Measurements from ENCODE around the gene CA14. TPM values are rescaled to one million over a fixed set of nuclear protein-coding genes. Genes with fewer than 3 reads are reported as not detected.

The CA14 gene
- total and polyA plus RNA-seq, 9 of the 15 experiments (the other 6 are each of a cell fraction or from before 2014, with no cell fraction given) = 0.13 to 0.57 (median 0.26) TPM; not detected in 1

- TF ChIP-seq THAP12 (CRISPR knock-in tag; IDR thresholded peaks at IDR 0.05) (peak; percentile 57; the same call in 1 of the 2 replicates), FIP1L1 (IDR thresholded peaks at IDR 0.05; ENCODE audit: low read depth, low read length, poor library complexity, severe bottlenecking) (no peak), PCBP1 (IDR thresholded peaks at IDR 0.05; ENCODE audit: low read depth, low read length, poor library complexity, severe bottlenecking) (no peak), KDM4B (IDR thresholded peaks at IDR 0.05; ENCODE audit: borderline replicate concordance in 2 of 2, low read depth in 1 of 2) (peak in 1 of 2 experiments; percentile 87; a peak in 1 of 4 replicates), ZFPM2 (CRISPR knock-in tag; IDR thresholded peaks at IDR 0.05) (no peak), CTCFL (IDR thresholded peaks at IDR 0.05; ENCODE audit: borderline replicate concordance, insufficient read depth, low read depth, low read length, poor library complexity, severe bottlenecking) (no peak), TSHZ1 (CRISPR knock-in tag; IDR thresholded peaks at IDR 0.05) (no peak), SAFB2 (IDR thresholded peaks at IDR 0.05; ENCODE audit: borderline replicate concordance, low read depth, low read length, severe bottlenecking) (no peak), PPARD (CRISPR knock-in tag; IDR thresholded peaks at IDR 0.05) (no peak), MTA2 (IDR thresholded peaks at IDR 0.05; ENCODE audit: low read depth) (no peak), HOXB6 (CRISPR knock-in tag; IDR thresholded peaks at IDR 0.05; ENCODE audit: borderline replicate concordance) (no peak), DACH1 (IDR thresholded peaks at IDR 0.05; ENCODE audit: partially characterized antibody) (no peak), POLR2AphosphoS5 (IDR thresholded peaks at IDR 0.05; ENCODE audit: control insufficient read depth, insufficient read depth, low read depth, low read length) (peak; percentile 94), CREB1 (IDR thresholded peaks at IDR 0.05) (peak; percentile 96), CREB1 (CRISPR knock-in tag; IDR thresholded peaks at IDR 0.05) (peak; percentile 89), THAP7 (CRISPR knock-in tag; IDR thresholded peaks at IDR 0.05) (no peak), PTRF (tag; IDR thresholded peaks at IDR 0.05) (no peak)
Measured at GRCh38 chr1:150293433-150294253, 36.1 kb downstream of the CA14 start, which contains the start of gene MRPS21 (continued).

Measured in K562 (cell line).